ENCODE data around the gene VGF.
"Not testable (repeated sequence)": the region's sequence is repeated elsewhere in the genome, so short reads cannot be mapped to it uniquely, and the experiment has no call there.

The VGF gene

GRCh38 chr7:101116898-101117297 is 48.5 kb downstream of the VGF start:
- no peak for DNase-seq (ENCODE audit: low read depth in 2 of 2)

GRCh38 chr7:101115215-101115614 is 50.2 kb downstream of the VGF start:
- no peak for DNase-seq (ENCODE audit: low read depth in 2 of 2)

- no peak for DNase-seq (ENCODE audit: low read depth in 2 of 2)
These were observed 50.9 kb downstream of the VGF start for GRCh38 chr7:101114492-101114891.

GRCh38 chr7:101113836-101114235 is 51.5 kb downstream of the VGF start:
- DNase-seq (ENCODE audit: low read depth in 2 of 2): no peak

- DNase-seq (ENCODE audit: low read depth in 2 of 2): not testable (repeated sequence)
These were observed 52.2 kb downstream of the VGF start for GRCh38 chr7:101113140-101113539.
